SU-DHL-6 (cell line): ENCODE data around the gene CC2D1A.

ENCODE experiments used
- CTCF ChIP-seq: fragments of 200-600 bp; sonication (generic); IDR thresholded peaks from one replicate; pipeline ENCODE4 v1.5.1; 2017; ENCODE audit warnings: antibody characterized with exemption, mild to moderate bottlenecking, low read length, moderate library complexity; ENCODE audit not compliant: insufficient read depth, poor library complexity, severe bottlenecking
- EZH2phosphoT487 ChIP-seq: fragments of 200-600 bp; sonication (generic), shearing (Covaris generic); conservative IDR thresholded peaks from 2 replicates; pipeline ENCODE4 v1.6.1; 2018; ENCODE audit warnings: mild to moderate bottlenecking, antibody characterized with exemption, low read length, moderate library complexity, mixed read lengths

GRCh38 chr19:13918726-13919411 is 12.9 kb downstream of the CC2D1A start:
- TF ChIP-seq CTCF (no peak), EZH2phosphoT487 (no peak)
